Measurements from ENCODE around the gene LACTBL1. TPM values are rescaled to one million over a fixed set of nuclear protein-coding genes. Genes with fewer than 3 reads are reported as not detected.

Gene LACTBL1
- total and polyA plus RNA-seq, 2 of the 4 experiments (the other 2 are of a cell fraction) = not detected

DNA sequence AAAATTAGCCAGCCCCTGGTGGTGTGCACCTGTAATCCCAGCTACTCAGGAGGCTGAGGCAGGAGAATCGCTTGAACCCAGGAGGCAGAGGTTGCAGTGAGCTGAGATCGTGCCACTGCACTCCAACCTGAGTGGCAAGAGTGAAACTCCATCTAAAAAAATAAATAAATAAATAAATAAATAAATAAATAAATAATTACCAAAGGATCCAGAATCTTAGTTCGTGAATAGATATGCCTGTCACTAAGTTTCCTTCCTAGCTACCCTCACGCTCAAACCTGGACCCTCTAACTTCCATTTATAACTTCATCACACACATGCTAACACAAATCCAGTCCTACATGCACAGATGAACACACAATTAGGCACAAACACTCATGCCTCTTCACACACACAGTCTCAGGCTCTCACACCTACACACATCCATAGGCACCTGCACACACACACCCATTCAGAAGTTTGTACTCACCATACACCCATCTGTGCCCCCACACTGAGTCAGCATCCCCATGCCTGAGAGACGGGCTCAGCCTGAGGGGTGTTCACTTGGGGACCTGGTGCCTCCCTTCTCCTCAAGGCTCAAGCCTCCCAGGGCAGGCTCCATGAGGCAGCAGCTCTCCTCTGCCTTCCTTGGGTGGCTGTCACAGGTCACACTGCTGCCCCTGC, 61.5 kb downstream of the LACTBL1 start:
- DNase-seq = no peak
- Histone ChIP-seq H4K5ac (ENCODE audit: low read depth, low read length) (no peak overlapping the region), H3K9me3 (ENCODE audit: control insufficient read depth, insufficient read depth, low read length) (no peaks in the 10 kb centered on the region), H4K8ac (ENCODE audit: low read depth in 2 of 2, low read length in 2 of 2) (no peak overlapping the region), H2BK120ac (ENCODE audit: low read depth, low read length) (no peak overlapping the region), H4K91ac (ENCODE audit: insufficient read depth, low read depth, low read length) (no peak overlapping the region), H4K20me1 (ENCODE audit: insufficient read depth, low read length) (no peaks in the 10 kb centered on the region; the same call in 1 of the 2 replicates), H3K27me3 (ENCODE audit: control insufficient read depth, insufficient read depth, low read length) (no peaks in the 10 kb centered on the region), H2BK20ac (ENCODE audit: low read depth, low read length) (no peak overlapping the region), H3K18ac (ENCODE audit: low read depth, low read length) (no peak overlapping the region), H3K56ac (ENCODE audit: extremely low read depth, insufficient read depth, low read length) (no peak overlapping the region), H3K4ac (ENCODE audit: low read depth, low read length) (no peak overlapping the region), H2BK5ac (ENCODE audit: low read depth, low read length, poor library complexity, severe bottlenecking) (no peak overlapping the region), H3K4me2 (ENCODE audit: low read depth, low read length) (no peak overlapping the region), H3K4me1 (ENCODE audit: control insufficient read depth, insufficient read depth, low read length) (no peaks in the 10 kb centered on the region), H3K9me1 (ENCODE audit: insufficient read depth, low read length) (peaks cover 19% of the 10 kb centered on the region; the same call in 1 of the 2 replicates), H3K23ac (ENCODE audit: low read depth, low read length) (no peak overlapping the region), H3K14ac (replicated peaks; ENCODE audit: low read depth, low read length) (no peak overlapping the region), H2AK9ac (replicated peaks; ENCODE audit: low read depth, low read length, poor library complexity) (no peak overlapping the region), H3K4me3 (ENCODE audit: insufficient read depth, low read depth, low read length) (no peak overlapping the region), H3K9ac (ENCODE audit: low read depth, low read length) (no peak overlapping the region), H2BK15ac (ENCODE audit: low read depth, low read length) (no peak overlapping the region), H3K79me1 (ENCODE audit: low read depth in 1 of 2, low read length in 2 of 2) (no peaks in the 10 kb centered on the region), H2AFZ (replicated peaks; ENCODE audit: low read length, poor library complexity) (no peak overlapping the region), H3K36me3 (ENCODE audit: control insufficient read depth, insufficient read depth, low read length) (peaks cover 66% of the 10 kb centered on the region), H3K27ac (ENCODE audit: insufficient read depth, low read length) (no peak overlapping the region), H2AK5ac (ENCODE audit: low read depth, low read length) (no peak overlapping the region)
- no peak for ATAC-seq (ENCODE audit: low read depth)
- CTCF ChIA-PET = no interaction called here
- intact Hi-C loops (cut with micrococcal nuclease) = no loop called here
- no CpG with 5 or more reads among the region's 5 CpGs for WGBS, 2 experiments (ENCODE audit: extremely low coverage in 2 of 2, insufficient read length in 1 of 2)
- in situ Hi-C loops (cut with MboI; ENCODE audit: low sequenced_read_pairs) = no loop called here
- dilution Hi-C loops (cut with HindIII; ENCODE audit: low sequenced_read_pairs, unreplicated experiment) = no loop called here
- BruUV-seq (replicated peaks) = no TSS peak
- POLR2A ChIA-PET (ENCODE audit: unreplicated experiment) = no interaction called here
- TF ChIP-seq POLR2A (IDR thresholded peaks at IDR 0.05; ENCODE audit: low read depth, low read length) (no peak), MXI1 (IDR thresholded peaks at IDR 0.05; ENCODE audit: borderline replicate concordance, low read depth, low read length) (no peak), NFE2L2 (IDR thresholded peaks at IDR 0.05; ENCODE audit: low read depth, low read length) (no peak), RFX5 (IDR thresholded peaks at IDR 0.05; ENCODE audit: low read depth, low read length) (no peak), BHLHE40 (IDR thresholded peaks at IDR 0.05; ENCODE audit: low read depth, low read length) (no peak), MAZ (IDR thresholded peaks at IDR 0.05; ENCODE audit: borderline replicate concordance, low read depth, low read length) (no peak), RAD21 (IDR thresholded peaks at IDR 0.05; ENCODE audit: low read length) (no peak), MAFK (IDR thresholded peaks at IDR 0.05; ENCODE audit: low read depth, low read length) (no peak), CEBPB (IDR thresholded peaks at IDR 0.05; ENCODE audit: low read depth, low read length) (no peak), SMC3 (IDR thresholded peaks at IDR 0.05; ENCODE audit: low read depth, low read length) (no peak), RCOR1 (IDR thresholded peaks at IDR 0.05; ENCODE audit: insufficient replicate concordance, low read length) (no peak), CHD1 (IDR thresholded peaks at IDR 0.05; ENCODE audit: low read depth, low read length) (no peak), FOS (IDR thresholded peaks at IDR 0.05; ENCODE audit: low read depth, low read length) (no peak)
- TF ChIP-seq, protein P1, sequence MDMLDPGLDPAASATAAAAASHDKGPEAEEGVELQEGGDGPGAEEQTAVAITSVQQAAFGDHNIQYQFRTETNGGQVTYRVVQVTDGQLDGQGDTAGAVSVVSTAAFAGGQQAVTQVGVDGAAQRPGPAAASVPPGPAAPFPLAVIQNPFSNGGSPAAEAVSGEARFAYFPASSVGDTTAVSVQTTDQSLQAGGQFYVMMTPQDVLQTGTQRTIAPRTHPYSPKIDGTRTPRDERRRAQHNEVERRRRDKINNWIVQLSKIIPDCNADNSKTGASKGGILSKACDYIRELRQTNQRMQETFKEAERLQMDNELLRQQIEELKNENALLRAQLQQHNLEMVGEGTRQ (IDR thresholded peaks at IDR 0.05; ENCODE audit: low read depth, low read length) = no peak
- TF ChIP-seq, protein P2, sequence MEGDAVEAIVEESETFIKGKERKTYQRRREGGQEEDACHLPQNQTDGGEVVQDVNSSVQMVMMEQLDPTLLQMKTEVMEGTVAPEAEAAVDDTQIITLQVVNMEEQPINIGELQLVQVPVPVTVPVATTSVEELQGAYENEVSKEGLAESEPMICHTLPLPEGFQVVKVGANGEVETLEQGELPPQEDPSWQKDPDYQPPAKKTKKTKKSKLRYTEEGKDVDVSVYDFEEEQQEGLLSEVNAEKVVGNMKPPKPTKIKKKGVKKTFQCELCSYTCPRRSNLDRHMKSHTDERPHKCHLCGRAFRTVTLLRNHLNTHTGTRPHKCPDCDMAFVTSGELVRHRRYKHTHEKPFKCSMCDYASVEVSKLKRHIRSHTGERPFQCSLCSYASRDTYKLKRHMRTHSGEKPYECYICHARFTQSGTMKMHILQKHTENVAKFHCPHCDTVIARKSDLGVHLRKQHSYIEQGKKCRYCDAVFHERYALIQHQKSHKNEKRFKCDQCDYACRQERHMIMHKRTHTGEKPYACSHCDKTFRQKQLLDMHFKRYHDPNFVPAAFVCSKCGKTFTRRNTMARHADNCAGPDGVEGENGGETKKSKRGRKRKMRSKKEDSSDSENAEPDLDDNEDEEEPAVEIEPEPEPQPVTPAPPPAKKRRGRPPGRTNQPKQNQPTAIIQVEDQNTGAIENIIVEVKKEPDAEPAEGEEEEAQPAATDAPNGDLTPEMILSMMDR (conservative IDR thresholded peaks at IDR 0.05; ENCODE audit: low read depth, low read length) = no peak
- TF ChIP-seq, protein P3, sequence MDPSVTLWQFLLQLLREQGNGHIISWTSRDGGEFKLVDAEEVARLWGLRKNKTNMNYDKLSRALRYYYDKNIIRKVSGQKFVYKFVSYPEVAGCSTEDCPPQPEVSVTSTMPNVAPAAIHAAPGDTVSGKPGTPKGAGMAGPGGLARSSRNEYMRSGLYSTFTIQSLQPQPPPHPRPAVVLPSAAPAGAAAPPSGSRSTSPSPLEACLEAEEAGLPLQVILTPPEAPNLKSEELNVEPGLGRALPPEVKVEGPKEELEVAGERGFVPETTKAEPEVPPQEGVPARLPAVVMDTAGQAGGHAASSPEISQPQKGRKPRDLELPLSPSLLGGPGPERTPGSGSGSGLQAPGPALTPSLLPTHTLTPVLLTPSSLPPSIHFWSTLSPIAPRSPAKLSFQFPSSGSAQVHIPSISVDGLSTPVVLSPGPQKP (IDR thresholded peaks at IDR 0.05; ENCODE audit: borderline replicate concordance, low read depth, low read length) = no peak
